SK-N-SH (cell line): ENCODE measurements around the gene NOX3. TPM values are rescaled to one million over a fixed set of nuclear protein-coding genes. Genes with fewer than 3 reads are reported as not detected.

ENCODE experiments used
- CTCF ChIA-PET: fragments of 300-600, 350-600 bp; formaldehyde crosslinking; extraction: SDS; loops from one replicate; lab custom pipeline; 2021; lab: Yijun Ruan, JAX
- POLR2A ChIA-PET: fragments of 350-600 bp; sonication (Branson Sonifier 250); formaldehyde crosslinking; extraction: SDS; loops from one replicate; lab custom pipeline; 2020; ENCODE audit warnings: antibody characterized with exemption, inconsistent platforms; lab: Yijun Ruan, JAX
- DNase-seq: peaks from one replicate; pipeline ENCODE4 v3.0.0; 2012
- H2AFZ ChIP-seq: fragments of 200-600 bp; sonication (generic); 2 replicates; pipeline ENCODE4 v1.8.1; 2016; ENCODE audit warnings: antibody characterized with exemption, mild to moderate bottlenecking, low read depth
- H3F3A ChIP-seq: fragments of 200-600 bp; sonication (generic); replicated peaks from 2 replicates; pipeline ENCODE3; 2016; ENCODE audit warnings: antibody characterized with exemption, mild to moderate bottlenecking; ENCODE audit not compliant: insufficient read depth
- H3K27ac ChIP-seq, 2 experiments: fragments of 200-500 bp in 1 of 2; fragments of 200-600 bp in 1 of 2; sonication (Bioruptor generic) in 1 of 2; sonication (generic), shearing (Covaris generic) in 1 of 2; 2 replicates each; pipeline versions ENCODE4 v1.5.1 to v1.6.1; 2014 to 2016; ENCODE audit warnings: low read depth in 2 of 2, inconsistent platforms in 1 of 2, low read length in 1 of 2, mild to moderate bottlenecking in 1 of 2, mixed read lengths in 1 of 2
- H3K27me3 ChIP-seq: fragments of 200-600 bp; sonication (generic), shearing (Covaris generic); 2 replicates; pipeline ENCODE4 v1.6.1; 2016; ENCODE audit warnings: mixed run types; ENCODE audit not compliant: insufficient read depth
- H3K36me3 ChIP-seq, 2 experiments: fragments of 200-500 bp in 1 of 2; fragments of 200-600 bp in 1 of 2; sonication (Bioruptor generic) in 1 of 2; sonication (generic) in 1 of 2; replicated peaks in 1 of 2; 2 replicates each; pipeline versions ENCODE3 to v1.5.1; 2014 to 2016; ENCODE audit warnings: low read length in 1 of 2, mild to moderate bottlenecking in 1 of 2; ENCODE audit not compliant: insufficient read depth in 2 of 2, control insufficient read depth in 1 of 2
- H3K4me1 ChIP-seq, 2 experiments: fragments of 200-500 bp in 1 of 2; fragments of 200-600 bp in 1 of 2; sonication (Bioruptor generic) in 1 of 2; sonication (generic), shearing (Covaris generic) in 1 of 2; 2 replicates each; pipeline versions ENCODE4 v1.5.1 to v1.6.1; 2014 to 2016; ENCODE audit warnings: low read depth in 1 of 2, low read length in 1 of 2, mixed run types in 1 of 2; ENCODE audit not compliant: insufficient read depth in 2 of 2, control insufficient read depth in 1 of 2
- H3K4me2 ChIP-seq: fragments of 200-600 bp; sonication (generic), shearing (Covaris generic); 2 replicates; pipeline ENCODE4 v1.6.1; 2017; ENCODE audit warnings: mixed run types
- H3K4me3 ChIP-seq, 2 experiments: fragments of 200-500 bp in 1 of 2; fragments of 200-600 bp in 1 of 2; sonication (Bioruptor generic) in 1 of 2; sonication (generic), shearing (Covaris generic) in 1 of 2; 2 replicates each; pipeline versions ENCODE4 v1.5.1 to v1.8.1; 2014 to 2016; ENCODE audit warnings: low read depth in 2 of 2, inconsistent platforms in 1 of 2, low read length in 1 of 2, mild to moderate bottlenecking in 1 of 2, mixed read lengths in 1 of 2, moderate library complexity in 1 of 2
- H3K79me2 ChIP-seq: fragments of 200-600 bp; sonication (generic); 2 replicates; pipeline ENCODE4 v1.8.1; 2017; ENCODE audit warnings: mild to moderate bottlenecking; ENCODE audit not compliant: insufficient read depth
- H3K9ac ChIP-seq: fragments of 200-600 bp; sonication (generic); 2 replicates; pipeline ENCODE4 v1.6.1; 2017; ENCODE audit warnings: mixed run types
- H3K9me2 ChIP-seq: fragments of 200-600 bp; sonication (generic); 2 replicates; pipeline ENCODE4 v1.6.1; 2017; ENCODE audit warnings: mixed run types
- H3K9me3 ChIP-seq: fragments of 200-600 bp; sonication (generic); 2 replicates; pipeline ENCODE4 v1.6.1; 2017; ENCODE audit warnings: mixed run types, mild to moderate bottlenecking, moderate library complexity
- H4K20me1 ChIP-seq: fragments of 200-600 bp; sonication (generic); 2 replicates; pipeline ENCODE4 v1.6.1; 2017; ENCODE audit warnings: mild to moderate bottlenecking, mixed run types; ENCODE audit not compliant: insufficient read depth
- CHD2 ChIP-seq: fragments of 150-350 bp; IDR thresholded peaks from 2 replicates; pipeline ENCODE4 v1.6.1; 2018; ENCODE audit warnings: low read length; ENCODE audit not compliant: partially characterized antibody
- ELF1 ChIP-seq: IDR thresholded peaks from 2 replicates; pipeline ENCODE4 v1.4.0; 2012
- EP300 ChIP-seq, 2 experiments: IDR thresholded peaks; 2 replicates each; pipeline versions ENCODE4 v1.4.0 to v1.6.1; 2012; ENCODE audit warnings: borderline replicate concordance in 1 of 2, low read depth in 1 of 2, low read length in 1 of 2
- EZH2phosphoT487 ChIP-seq: fragments of 200-600 bp; sonication (generic); IDR thresholded peaks from 2 replicates; pipeline ENCODE4 v1.6.1; 2017; ENCODE audit warnings: low read depth, mixed run types, mild to moderate bottlenecking, antibody characterized with exemption, moderate library complexity, borderline replicate concordance
- FOXJ3 ChIP-seq: sonication (generic); formaldehyde crosslinking; IDR thresholded peaks from 2 replicates; pipeline ENCODE4 v1.5.1; 2020; ENCODE audit warnings: mild to moderate bottlenecking, missing genetic modification reagents
- IRF3 ChIP-seq: fragments of 150-350 bp; IDR thresholded peaks from 2 replicates; pipeline ENCODE4 v1.6.1; 2016; ENCODE audit warnings: mild to moderate bottlenecking, low read depth, low read length
- JUND ChIP-seq: IDR thresholded peaks from 2 replicates; pipeline ENCODE4 v1.4.0; 2012
- NRF1 ChIP-seq: IDR thresholded peaks from 2 replicates; pipeline ENCODE4 v1.6.1; 2012; ENCODE audit warnings: low read depth, mild to moderate bottlenecking, low read length
- POLR2AphosphoS5 ChIP-seq: IDR thresholded peaks from 2 replicates; pipeline ENCODE4 v1.6.1; 2012; ENCODE audit warnings: low read depth, low read length
- RAD21 ChIP-seq: IDR thresholded peaks from 2 replicates; pipeline ENCODE4 v1.6.1; 2012; ENCODE audit warnings: mild to moderate bottlenecking, low read length
- RCOR1 ChIP-seq: fragments of 150-350 bp; IDR thresholded peaks from 2 replicates; pipeline ENCODE4 v1.6.1; 2017; ENCODE audit warnings: antibody characterized with exemption, low read length
- RFX5 ChIP-seq: IDR thresholded peaks from 2 replicates; pipeline ENCODE4 v1.6.1; 2012; ENCODE audit warnings: mild to moderate bottlenecking, improper control_type of control experiment, low read length
- SIN3A ChIP-seq: IDR thresholded peaks from 2 replicates; pipeline ENCODE4 v1.6.1; 2012; ENCODE audit warnings: low read depth, mild to moderate bottlenecking, low read length, moderate library complexity, borderline replicate concordance
- TAF1 ChIP-seq: IDR thresholded peaks from 2 replicates; pipeline ENCODE4 v1.6.1; 2012; ENCODE audit warnings: low read depth, mild to moderate bottlenecking, low read length, moderate library complexity, borderline replicate concordance
- YY1 ChIP-seq: IDR thresholded peaks from 2 replicates; pipeline ENCODE4 v1.4.0; 2012; ENCODE audit warnings: low read depth, mild to moderate bottlenecking
- WGBS: methylation state at CpG from one replicate; pipeline ENCODE4 v1.1.6; 2017; ENCODE audit warnings: low lambda C conversion rate; 5-methylcytosine and 5-hydroxymethylcytosine counted together
- polyA plus RNA-seq, 3 experiments: library from polyadenylated mRNA; depleted of rRNA; stranded (reverse); fragments of >200 nt; gene quantifications; 2 replicates each; pipeline ENCODE4 v1.2.3, GENCODE V29; 2012
- TF ChIP-seq, protein P1 (sequence below): IDR thresholded peaks from 2 replicates; pipeline ENCODE4; 2012
- TF ChIP-seq, protein P2 (sequence below): fragments of 200-600 bp; sonication (generic); IDR thresholded peaks from 2 replicates; pipeline ENCODE4 v1.6.1; 2017; ENCODE audit warnings: antibody characterized with exemption, mild to moderate bottlenecking, moderate library complexity
- TF ChIP-seq, protein P3 (sequence below): fragments of 150-350 bp; IDR thresholded peaks from 2 replicates; pipeline ENCODE4 v1.6.1; 2017; ENCODE audit warnings: antibody characterized with exemption, low read length, low read depth, borderline replicate concordance
- TF ChIP-seq, protein P4 (sequence below): IDR thresholded peaks from 2 replicates; pipeline ENCODE4 v1.4.0; 2012; ENCODE audit warnings: low read depth

NOX3 gene
- polyA plus RNA-seq, 1 of the 3 experiments (the other 2 are of a cell fraction): 0.02 TPM

DNA sequence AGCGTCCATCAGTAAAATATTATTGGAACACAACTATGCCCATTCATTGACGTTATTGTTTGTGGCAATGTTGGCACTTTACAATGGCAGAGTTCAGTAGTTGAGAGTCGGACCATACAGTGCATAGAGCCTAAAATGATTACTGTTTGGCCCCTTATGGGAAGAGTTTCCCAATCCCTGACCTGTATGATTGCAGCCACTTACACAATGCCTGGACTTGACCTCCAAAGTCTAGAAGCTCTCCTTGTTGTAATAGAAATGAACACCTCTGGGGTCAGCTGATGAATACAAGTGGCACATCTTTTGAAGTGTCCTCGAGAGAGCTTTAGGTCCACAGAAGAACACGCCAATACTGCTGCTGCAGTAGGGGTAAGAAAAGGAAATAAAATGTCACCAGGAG is 59.0 kb downstream of the NOX3 start:
- WGBS: 95% methylated on average over 5 of the region's 5 CpGs
- H3K4me2 ChIP-seq: no peak overlapping the region
- no peaks in the 10 kb centered on the region for H3K9me3 ChIP-seq
- no peaks in the 10 kb centered on the region for H4K20me1 ChIP-seq
- no peak overlapping the region for H3K4me3 ChIP-seq
- H3K79me2 ChIP-seq: no peaks in the 10 kb centered on the region
- H3K27ac ChIP-seq: no peak overlapping the region
- TF ChIP-seq, protein P1, sequence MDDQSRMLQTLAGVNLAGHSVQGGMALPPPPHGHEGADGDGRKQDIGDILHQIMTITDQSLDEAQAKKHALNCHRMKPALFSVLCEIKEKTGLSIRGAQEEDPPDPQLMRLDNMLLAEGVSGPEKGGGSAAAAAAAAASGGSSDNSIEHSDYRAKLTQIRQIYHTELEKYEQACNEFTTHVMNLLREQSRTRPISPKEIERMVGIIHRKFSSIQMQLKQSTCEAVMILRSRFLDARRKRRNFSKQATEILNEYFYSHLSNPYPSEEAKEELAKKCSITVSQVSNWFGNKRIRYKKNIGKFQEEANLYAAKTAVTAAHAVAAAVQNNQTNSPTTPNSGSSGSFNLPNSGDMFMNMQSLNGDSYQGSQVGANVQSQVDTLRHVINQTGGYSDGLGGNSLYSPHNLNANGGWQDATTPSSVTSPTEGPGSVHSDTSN: no peak
- TF ChIP-seq POLR2AphosphoS5: no peak
- TF ChIP-seq, protein P2, sequence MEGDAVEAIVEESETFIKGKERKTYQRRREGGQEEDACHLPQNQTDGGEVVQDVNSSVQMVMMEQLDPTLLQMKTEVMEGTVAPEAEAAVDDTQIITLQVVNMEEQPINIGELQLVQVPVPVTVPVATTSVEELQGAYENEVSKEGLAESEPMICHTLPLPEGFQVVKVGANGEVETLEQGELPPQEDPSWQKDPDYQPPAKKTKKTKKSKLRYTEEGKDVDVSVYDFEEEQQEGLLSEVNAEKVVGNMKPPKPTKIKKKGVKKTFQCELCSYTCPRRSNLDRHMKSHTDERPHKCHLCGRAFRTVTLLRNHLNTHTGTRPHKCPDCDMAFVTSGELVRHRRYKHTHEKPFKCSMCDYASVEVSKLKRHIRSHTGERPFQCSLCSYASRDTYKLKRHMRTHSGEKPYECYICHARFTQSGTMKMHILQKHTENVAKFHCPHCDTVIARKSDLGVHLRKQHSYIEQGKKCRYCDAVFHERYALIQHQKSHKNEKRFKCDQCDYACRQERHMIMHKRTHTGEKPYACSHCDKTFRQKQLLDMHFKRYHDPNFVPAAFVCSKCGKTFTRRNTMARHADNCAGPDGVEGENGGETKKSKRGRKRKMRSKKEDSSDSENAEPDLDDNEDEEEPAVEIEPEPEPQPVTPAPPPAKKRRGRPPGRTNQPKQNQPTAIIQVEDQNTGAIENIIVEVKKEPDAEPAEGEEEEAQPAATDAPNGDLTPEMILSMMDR: no peak
- no peak for TF ChIP-seq RCOR1
- no peak for TF ChIP-seq TAF1
- TF ChIP-seq NRF1: no peak
- TF ChIP-seq, protein P3, sequence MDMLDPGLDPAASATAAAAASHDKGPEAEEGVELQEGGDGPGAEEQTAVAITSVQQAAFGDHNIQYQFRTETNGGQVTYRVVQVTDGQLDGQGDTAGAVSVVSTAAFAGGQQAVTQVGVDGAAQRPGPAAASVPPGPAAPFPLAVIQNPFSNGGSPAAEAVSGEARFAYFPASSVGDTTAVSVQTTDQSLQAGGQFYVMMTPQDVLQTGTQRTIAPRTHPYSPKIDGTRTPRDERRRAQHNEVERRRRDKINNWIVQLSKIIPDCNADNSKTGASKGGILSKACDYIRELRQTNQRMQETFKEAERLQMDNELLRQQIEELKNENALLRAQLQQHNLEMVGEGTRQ: no peak
- TF ChIP-seq IRF3: no peak
- TF ChIP-seq, all 33 proteins: peak for 0
- Histone ChIP-seq H3K27me3 (no peaks in the 10 kb centered on the region), H3K4me1 (peaks cover 0 to 19% of the 10 kb centered on the region in 2 experiments; a peak in 2 of 4 replicates), H3K36me3 (no peaks in the 10 kb centered on the region), H3K9me2 (no peaks in the 10 kb centered on the region), H3F3A (no peaks in the 10 kb centered on the region), H2AFZ (no peak overlapping the region), H3K9ac (no peak overlapping the region)
- CTCF ChIA-PET: interaction anchor here (2.4 kb wide), 1 partner anchor 15 kb away, joined by 8 read pairs; no protein-coding TSS in a partner anchor
- POLR2A ChIA-PET: no interaction called here
- DNase-seq: no peak

- H3K4me1 ChIP-seq: peaks cover 0 to 13% of the 10 kb centered on the region in 2 experiments; a peak in 2 of 4 replicates
- no peak overlapping the region for H3K4me3 ChIP-seq
- H3K9ac ChIP-seq: no peak overlapping the region
- DNase-seq: no peak
- no peak overlapping the region for H3K27ac ChIP-seq
- ChIA-PET POLR2A (no interaction called here), CTCF (interaction anchor here (1.0 to 2.4 kb wide), 3 partner anchors 13 to 79 kb away, joined by 3 to 8 read pairs (median 5); no protein-coding TSS in a partner anchor)
- H3K9me3 ChIP-seq: no peaks in the 10 kb centered on the region
- H3K9me2 ChIP-seq: no peaks in the 10 kb centered on the region; the same call in 1 of the 2 replicates
- no peaks in the 10 kb centered on the region for H3K79me2 ChIP-seq
- 100% methylated on average over 1 of the region's 1 CpG for WGBS
- no peak overlapping the region for H2AFZ ChIP-seq
- no peak overlapping the region for H3K4me2 ChIP-seq
- H4K20me1 ChIP-seq: no peaks in the 10 kb centered on the region
- no peaks in the 10 kb centered on the region for H3F3A ChIP-seq
- H3K36me3 ChIP-seq: no peaks in the 10 kb centered on the region
- H3K27me3 ChIP-seq: no peaks in the 10 kb centered on the region
- TF ChIP-seq FOXJ3 (CRISPR knock-in tag): no peak
- TF ChIP-seq EP300 (IDR thresholded peaks at IDR 0.05; ENCODE audit: borderline replicate concordance in 1 of 2, low read depth in 1 of 2, low read length in 1 of 2): no peak
- no peak for TF ChIP-seq RFX5
- no peak for TF ChIP-seq ELF1
- no peak for TF ChIP-seq CHD2
- no peak for TF ChIP-seq NRF1
- no peak for TF ChIP-seq YY1
- TF ChIP-seq SIN3A: no peak
- TF ChIP-seq, protein P4, sequence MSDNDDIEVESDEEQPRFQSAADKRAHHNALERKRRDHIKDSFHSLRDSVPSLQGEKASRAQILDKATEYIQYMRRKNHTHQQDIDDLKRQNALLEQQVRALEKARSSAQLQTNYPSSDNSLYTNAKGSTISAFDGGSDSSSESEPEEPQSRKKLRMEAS: no peak
- TF ChIP-seq JUND: no peak
- TF ChIP-seq RCOR1: no peak
- TF ChIP-seq EZH2phosphoT487: no peak
- TF ChIP-seq RAD21: no peak
Measured at GRCh38 chr6:155395339-155395738, 60.3 kb downstream of the NOX3 start.
